Measurements from ENCODE around the gene HLCS. TPM values are rescaled to one million over a fixed set of nuclear protein-coding genes. Genes with fewer than 3 reads are reported as not detected.
A peak's percentile ranks its signal among the peaks of the same experiment; 100 is the strongest.
"Not testable (repeated sequence)": the region's sequence is repeated elsewhere in the genome, so short reads cannot be mapped to it uniquely, and the experiment has no call there.

HLCS gene
- total RNA-seq, 2 donors from 2014 or later, result 40.9 to 41.8 TPM

GRCh38 chr21:36989699-36990507 is 23.4 kb upstream of the HLCS start:
- intact Hi-C loops (cut with DNase I), result loop anchor here (1.0 to 10.0 kb wide), 4 partner anchors 65 to 575 kb away; partner anchors contain the start of gene VPS26C

GRCh38 chr21:36989199-36989698 is 22.8 kb upstream of the HLCS start:
- Histone ChIP-seq H3K27ac (peak overlapping the region; percentile 89 to 93), H3K4me3 (peak overlapping the region; percentile 56 to 68)
- 42% methylated on average over 22 of the region's 22 CpGs for WGBS
- not testable (repeated sequence) for H3K4me1 ChIP-seq (replicated peaks); DNase-seq (ENCODE audit: low spot score); H3K27me3 ChIP-seq (replicated peaks; ENCODE audit: insufficient read depth); H3K9me3 ChIP-seq; H3K36me3 ChIP-seq
- intact Hi-C loops (cut with DNase I), result loop anchor here (1.0 to 10.0 kb wide), 3 partner anchors 64 to 576 kb away; no protein-coding TSS in a partner anchor

More at GRCh38 chr21:36989699-36990507, 23.4 kb upstream of the HLCS start:
- Histone ChIP-seq H3K27me3 (replicated peaks; ENCODE audit: insufficient read depth) (no peaks in the 10 kb centered on the region), H3K27ac (peak overlapping the region; percentile 89 to 93), H3K9me3 (no peaks in the 10 kb centered on the region), H3K36me3 (no peaks in the 10 kb centered on the region), H3K4me1 (replicated peaks) (no peaks in the 10 kb centered on the region), H3K4me3 (peak overlapping the region; percentile 56 to 68)
- no peak for TF ChIP-seq POLR2AphosphoS5 (IDR thresholded peaks at IDR 0.05)
- peak; percentile 87 to 94 (median 90) for TF ChIP-seq CTCF (IDR thresholded peaks at IDR 0.05)
- WGBS, result 4% methylated on average over 42 of the region's 97 CpGs
- DNase-seq (ENCODE audit: low spot score), result peak; percentile 88

GRCh38 chr21:36988536-36988935 is 22.1 kb upstream of the HLCS start:
- no peak overlapping the region for H3K4me3 ChIP-seq
- H3K27ac ChIP-seq, result peak overlapping the region in 1 of 2 donors; percentile 50
- no peaks in the 10 kb centered on the region for H3K4me1 ChIP-seq (replicated peaks)
- intact Hi-C loops (cut with DNase I), result loop anchor here (10.0 kb wide), 2 partner anchors 64 to 576 kb away; no protein-coding TSS in a partner anchor
- no peaks in the 10 kb centered on the region for H3K27me3 ChIP-seq (replicated peaks; ENCODE audit: insufficient read depth)
- H3K9me3 ChIP-seq, result no peaks in the 10 kb centered on the region
- TF ChIP-seq CTCF (IDR thresholded peaks at IDR 0.05), result no peak
- TF ChIP-seq POLR2A (IDR thresholded peaks at IDR 0.05), result no peak
- TF ChIP-seq POLR2AphosphoS5 (IDR thresholded peaks at IDR 0.05), result no peak
- DNase-seq (ENCODE audit: low spot score), result no peak
- H3K36me3 ChIP-seq, result no peaks in the 10 kb centered on the region
- 76% methylated on average over 4 of the region's 4 CpGs for WGBS

- Histone ChIP-seq H3K4me3 (no peak overlapping the region), H3K4me1 (replicated peaks) (no peaks in the 10 kb centered on the region), H3K27ac (peak overlapping the region in 1 of 2 donors; percentile 50), H3K36me3 (no peaks in the 10 kb centered on the region), H3K27me3 (replicated peaks; ENCODE audit: insufficient read depth) (no peaks in the 10 kb centered on the region), H3K9me3 (no peaks in the 10 kb centered on the region)
- TF ChIP-seq POLR2AphosphoS5 (IDR thresholded peaks at IDR 0.05) (no peak), CTCF (IDR thresholded peaks at IDR 0.05) (no peak), POLR2A (IDR thresholded peaks at IDR 0.05) (no peak)
- intact Hi-C loops (cut with DNase I), result loop anchor here (10.0 kb wide), 2 partner anchors 63 to 577 kb away; no protein-coding TSS in a partner anchor
- no peak for DNase-seq (ENCODE audit: low spot score)
Observed at GRCh38 chr21:36987845-36988244, 21.4 kb upstream of the HLCS start.

GRCh38 chr21:36985751-36986594 is 19.5 kb upstream of the HLCS start:
- intact Hi-C loops (cut with DNase I), result loop anchor here (10.0 kb wide), 2 partner anchors 61 to 579 kb away; no protein-coding TSS in a partner anchor
- no peak for TF ChIP-seq POLR2A (IDR thresholded peaks at IDR 0.05)
- TF ChIP-seq CTCF (IDR thresholded peaks at IDR 0.05), result no peak
- no peak for TF ChIP-seq POLR2AphosphoS5 (IDR thresholded peaks at IDR 0.05)
- Histone ChIP-seq H3K27ac (no peak overlapping the region), H3K36me3 (no peaks in the 10 kb centered on the region), H3K4me3 (no peak overlapping the region), H3K27me3 (replicated peaks; ENCODE audit: insufficient read depth) (no peaks in the 10 kb centered on the region), H3K4me1 (replicated peaks) (no peaks in the 10 kb centered on the region), H3K9me3 (no peaks in the 10 kb centered on the region)
- WGBS, result 86% methylated on average over 9 of the region's 9 CpGs
- DNase-seq (ENCODE audit: low spot score), result no peak

Data from prostate gland (tissue), 2 donors.